IMR-90 (cell line): ENCODE data around the gene MCF2L2. TPM values are rescaled to one million over a fixed set of nuclear protein-coding genes. Genes with fewer than 3 reads are reported as not detected.

Experiments used
- ATAC-seq: fragments of 200-7000 bp; cut with Tn5 transposase; 2 replicates; pipeline ENCODE4 v1.9.1; 2020; ENCODE audit warnings: low read depth, mild to moderate bottlenecking, moderate library complexity
- BruUV-seq: library from RNA; stranded (reverse); fragments of 400-500 nt; replicated peaks from 2 replicates; lab custom pipeline; 2021; lab: Mats Ljungman, UMichigan
- CTCF ChIA-PET: fragments of 300-600 bp; formaldehyde crosslinking; extraction: SDS; loops from one replicate; lab custom pipeline; 2021; ENCODE audit warnings: antibody characterized with exemption; lab: Yijun Ruan, JAX
- POLR2A ChIA-PET: fragments of 300-600 bp; sonication (Branson Sonifier 250); formaldehyde crosslinking; loops from one replicate; lab custom pipeline; 2022; ENCODE audit warnings: antibody characterized with exemption; ENCODE audit not compliant: unreplicated experiment; lab: Charles Lee
- DNase-seq: peaks from one replicate; pipeline ENCODE4 v3.0.0; 2013
- H2AFZ ChIP-seq: replicated peaks from 2 replicates; pipeline ENCODE3; 2013; ENCODE audit warnings: low read length, mild to moderate bottlenecking; ENCODE audit not compliant: poor library complexity
- H2AK5ac ChIP-seq: 2 replicates; pipeline ENCODE4 v1.6.1; 2013; ENCODE audit warnings: low read depth, low read length, inconsistent platforms
- H2AK9ac ChIP-seq: replicated peaks from 2 replicates; pipeline ENCODE3; 2013; ENCODE audit warnings: mild to moderate bottlenecking, low read depth, low read length, moderate library complexity; ENCODE audit not compliant: poor library complexity
- H2BK120ac ChIP-seq: 2 replicates; pipeline ENCODE4 v1.6.1; 2013; ENCODE audit warnings: low read depth, low read length, inconsistent platforms
- H2BK15ac ChIP-seq: 3 replicates; pipeline ENCODE4 v1.6.1; 2013; ENCODE audit warnings: low read depth, low read length, inconsistent platforms
- H2BK20ac ChIP-seq: 2 replicates; pipeline ENCODE4 v1.6.1; 2013; ENCODE audit warnings: low read depth, mild to moderate bottlenecking, inconsistent platforms, low read length, moderate library complexity
- H2BK5ac ChIP-seq: 2 replicates; pipeline ENCODE4 v1.6.1; 2013; ENCODE audit warnings: mild to moderate bottlenecking, low read depth, low read length, inconsistent platforms; ENCODE audit not compliant: poor library complexity, severe bottlenecking
- H3K14ac ChIP-seq: replicated peaks from 2 replicates; pipeline ENCODE4 v1.6.1; 2013; ENCODE audit warnings: low read depth, low read length, inconsistent platforms
- H3K18ac ChIP-seq: 2 replicates; pipeline ENCODE4 v1.6.1; 2013; ENCODE audit warnings: low read depth, low read length, control low read depth
- H3K23ac ChIP-seq: 2 replicates; pipeline ENCODE4 v1.6.1; 2013; ENCODE audit warnings: low read depth, low read length, inconsistent platforms
- H3K27ac ChIP-seq: 2 replicates; pipeline ENCODE4 v1.5.1; 2013; ENCODE audit warnings: mild to moderate bottlenecking, control low read depth, low read length; ENCODE audit not compliant: insufficient read depth
- H3K27me3 ChIP-seq: 2 replicates; pipeline ENCODE4 v1.6.1; 2013; ENCODE audit warnings: low read length; ENCODE audit not compliant: control insufficient read depth, insufficient read depth
- H3K36me3 ChIP-seq: 2 replicates; pipeline ENCODE4 v1.6.1; 2013; ENCODE audit warnings: low read length, mixed read lengths; ENCODE audit not compliant: control insufficient read depth, insufficient read depth
- H3K4ac ChIP-seq: 2 replicates; pipeline ENCODE4 v1.6.1; 2013; ENCODE audit warnings: low read depth, low read length, inconsistent platforms
- H3K4me1 ChIP-seq: 2 replicates; pipeline ENCODE4 v1.6.1; 2013; ENCODE audit warnings: low read length, mixed read lengths; ENCODE audit not compliant: control insufficient read depth, insufficient read depth
- H3K4me2 ChIP-seq: 2 replicates; pipeline ENCODE4 v1.6.1; 2013; ENCODE audit warnings: low read depth, mild to moderate bottlenecking, control low read depth, low read length, moderate library complexity
- H3K4me3 ChIP-seq: 2 replicates; pipeline ENCODE4 v1.5.1; 2013; ENCODE audit warnings: low read depth, mild to moderate bottlenecking, control low read depth, low read length, moderate library complexity; ENCODE audit not compliant: insufficient read depth
- H3K56ac ChIP-seq: 2 replicates; pipeline ENCODE4 v1.6.1; 2013; ENCODE audit warnings: low read length, inconsistent platforms; ENCODE audit not compliant: insufficient read depth; ENCODE audit errors: extremely low read depth
- H3K79me1 ChIP-seq, 2 experiments: 2 replicates each; pipeline ENCODE4 v1.6.1; 2013; ENCODE audit warnings: low read length in 2 of 2, inconsistent platforms in 1 of 2, low read depth in 1 of 2
- H3K9ac ChIP-seq: 2 replicates; pipeline ENCODE4 v1.6.1; 2013; ENCODE audit warnings: low read depth, low read length, control low read depth
- H3K9me1 ChIP-seq: 2 replicates; pipeline ENCODE4 v1.6.1; 2013; ENCODE audit warnings: low read length, inconsistent platforms; ENCODE audit not compliant: insufficient read depth
- H3K9me3 ChIP-seq: 2 replicates; pipeline ENCODE4 v1.6.1; 2013; ENCODE audit warnings: low read length; ENCODE audit not compliant: control insufficient read depth, insufficient read depth
- H4K20me1 ChIP-seq: 2 replicates; pipeline ENCODE4 v1.6.1; 2013; ENCODE audit warnings: low read length, inconsistent platforms; ENCODE audit not compliant: insufficient read depth
- H4K5ac ChIP-seq: 2 replicates; pipeline ENCODE4 v1.6.1; 2013; ENCODE audit warnings: mild to moderate bottlenecking, low read depth, low read length, control low read depth
- H4K8ac ChIP-seq, 2 experiments: 2 replicates each; pipeline ENCODE4 v1.6.1; 2013; ENCODE audit warnings: low read depth in 2 of 2, low read length in 2 of 2, control low read depth in 1 of 2, inconsistent platforms in 1 of 2
- H4K91ac ChIP-seq: 2 replicates; pipeline ENCODE4 v1.6.1; 2013; ENCODE audit warnings: low read depth, low read length, inconsistent platforms; ENCODE audit not compliant: insufficient read depth
- BHLHE40 ChIP-seq: fragments of 150-350 bp; IDR thresholded peaks from 2 replicates; pipeline ENCODE4 v1.6.1; 2016; ENCODE audit warnings: mild to moderate bottlenecking, low read depth, low read length
- MAFK ChIP-seq: IDR thresholded peaks from 2 replicates; pipeline ENCODE4 v1.6.1; 2012; ENCODE audit warnings: low read depth, low read length, improper control_type of control experiment
- WGBS, 2 experiments: methylation state at CpG; one replicate each; pipeline versions ENCODE4 v1.1.5 to v1.1.7; 2013; ENCODE audit warnings: missing lambda C conversion rate in 2 of 2; ENCODE audit not compliant: insufficient read length in 1 of 2; ENCODE audit errors: extremely low coverage in 2 of 2; 5-methylcytosine and 5-hydroxymethylcytosine counted together
- dilution Hi-C: fragments of 300-500 bp; cut with HindIII; formaldehyde crosslinking; loops from one replicate; pipeline ENCODE4 v1.14.3; 2018; ENCODE audit warnings: low sequenced_read_pairs; ENCODE audit not compliant: unreplicated experiment
- in situ Hi-C: fragments of 300-500 bp; cut with MboI; formaldehyde crosslinking; loops from 3 replicates; pipeline ENCODE4 v1.14.3; 2019; ENCODE audit warnings: low sequenced_read_pairs, inconsistent platforms, mixed read lengths
- intact Hi-C: fragments of 100-400 bp; cut with micrococcal nuclease; formaldehyde crosslinking; loops from 2 replicates; pipeline ENCODE4 v1.10.0; 2022
- polyA plus RNA-seq, 3 experiments: library from polyadenylated mRNA; depleted of rRNA; stranded (reverse); fragments of >200 nt; gene quantifications; 2 replicates each; pipeline ENCODE4 v1.2.3, GENCODE V29; 2012; ENCODE audit warnings: low replicate concordance in 1 of 3
- total RNA-seq: library from RNA; depleted of rRNA; stranded (reverse); fragments of >200 nt; gene quantifications from 2 replicates; pipeline ENCODE4 v1.2.3, GENCODE V29; 2012

MCF2L2 gene
- total and polyA plus RNA-seq, 2 of the 4 experiments (the other 2 are of a cell fraction), result under 0.01 TPM; not detected in 1

GRCh38 chr3:183142199-183142598 lies 286.2 kb downstream of the MCF2L2 start:
- WGBS, 2 experiments, result no CpG with 5 or more reads among the region's 11 CpGs
- H4K20me1 ChIP-seq, result no peaks in the 10 kb centered on the region
- peaks cover 24% of the 10 kb centered on the region for H3K27me3 ChIP-seq
- H3K56ac ChIP-seq, result no peak overlapping the region
- no peak overlapping the region for H2AK9ac ChIP-seq
- H3K4ac ChIP-seq, result no peak overlapping the region
- no peak for TF ChIP-seq BHLHE40
- TF ChIP-seq MAFK, result peak; percentile 85
- no TSS peak for BruUV-seq
- H4K8ac ChIP-seq, result no peak overlapping the region
- in situ Hi-C loops (no loop called here), intact Hi-C loops (no loop called here), dilution Hi-C loops (no loop called here)
- no peak for DNase-seq
- no peak overlapping the region for H2BK5ac ChIP-seq
- no peak overlapping the region for H2BK120ac ChIP-seq
- H3K23ac ChIP-seq, result no peak overlapping the region
- ATAC-seq, result no peak
- H2AK5ac ChIP-seq, result no peak overlapping the region
- H3K27ac ChIP-seq, result no peak overlapping the region
- no peak overlapping the region for H2BK15ac ChIP-seq
- H4K5ac ChIP-seq, result no peak overlapping the region
- no peaks in the 10 kb centered on the region for H3K9me1 ChIP-seq
- CTCF ChIA-PET, result no interaction called here
- H3K79me1 ChIP-seq, result no peaks in the 10 kb centered on the region
- H2AFZ ChIP-seq, result no peak overlapping the region
- no peak overlapping the region for H3K9ac ChIP-seq
- H2BK20ac ChIP-seq, result no peak overlapping the region
- no peak overlapping the region for H3K18ac ChIP-seq
- no peaks in the 10 kb centered on the region for H3K9me3 ChIP-seq
- no peak overlapping the region for H3K14ac ChIP-seq
- POLR2A ChIA-PET, result no interaction called here
- H3K4me2 ChIP-seq, result no peak overlapping the region
- no peaks in the 10 kb centered on the region for H3K36me3 ChIP-seq
- H3K4me3 ChIP-seq, result no peak overlapping the region
- H3K4me1 ChIP-seq, result no peaks in the 10 kb centered on the region
- H4K91ac ChIP-seq, result no peak overlapping the region
